Mucosa of descending colon (tissue), 3 donors: Measurements from ENCODE around the gene THPO. TPM values are rescaled to one million over a fixed set of nuclear protein-coding genes. Genes with fewer than 3 reads are reported as not detected.

Experiments
- ATAC-seq: fragments of 200-7000 bp; cut with Tn5 transposase; one replicate; pipeline ENCODE4 v1.9.1; 2020; ENCODE audit warnings: mild to moderate bottlenecking, moderate library complexity
- DNase-seq, 3 donors: peaks; one replicate each; pipeline ENCODE4 v3.0.0-alpha.2; 2020
- H3K36me3 ChIP-seq: fragments of 200-600 bp; one replicate; pipeline ENCODE4 v1.8.0; 2021; ENCODE audit warnings: low read depth, mild to moderate bottlenecking
- H3K4me1 ChIP-seq: fragments of 200-600 bp; one replicate; pipeline ENCODE4 v1.8.0; 2021; ENCODE audit warnings: low read depth, mild to moderate bottlenecking
- H3K4me3 ChIP-seq: fragments of 200-600 bp; one replicate; pipeline ENCODE4 v1.8.0; 2021; ENCODE audit warnings: mild to moderate bottlenecking
- H3K9me3 ChIP-seq: fragments of 200-600 bp; one replicate; pipeline ENCODE4 v1.8.0; 2021; ENCODE audit warnings: mild to moderate bottlenecking
- intact Hi-C, 2 donors: fragments of 100-400 bp; cut with DNase I in 1 of 2; cut with micrococcal nuclease in 1 of 2; formaldehyde crosslinking; loops; one replicate each; pipeline versions ENCODE4 v1.11.0 to v1.11.1; 2022; cut with DNase I, micrococcal nuclease
- total RNA-seq, 3 donors: library from RNA; stranded (reverse); fragmentation: NEBNext Ultra II Directional in 2 of 3; extraction: Animal tissue kit (Norgen Biotek cat#: 25700) in 2 of 3; gene quantifications; one replicate each; pipeline versions ENCODE4 v1.2.1 to v1.2.4, GENCODE V29; 2021 to 2023
- TF ChIP-seq, protein P1 (sequence below): fragments of 200-600 bp; IDR thresholded peaks from one replicate; pipeline ENCODE4 v1.8.0; 2022; ENCODE audit warnings: antibody characterized with exemption, mild to moderate bottlenecking
- donor health status: DM: no; HTN: no; CAD: no; lungs with moderate emphysema.
- donor health status: DM: no; HTN: no; CAD: no.
- donor health status: DM: no; HTN: yes; CAD: no.

THPO gene
- total RNA-seq, 3 donors from 2014 or later: 0.14 to 0.63 TPM; not detected in 1

GRCh38 chr3:184384342-184384741 lies 6.3 kb upstream of the THPO start:
- H3K4me3 ChIP-seq: no peak overlapping the region
- no peaks in the 10 kb centered on the region for H3K36me3 ChIP-seq
- H3K4me1 ChIP-seq: peaks cover 4% of the 10 kb centered on the region
- ATAC-seq: no peak
- H3K9me3 ChIP-seq: no peaks in the 10 kb centered on the region
- no peak for DNase-seq
- intact Hi-C loops: no loop called here
- TF ChIP-seq, protein P1, sequence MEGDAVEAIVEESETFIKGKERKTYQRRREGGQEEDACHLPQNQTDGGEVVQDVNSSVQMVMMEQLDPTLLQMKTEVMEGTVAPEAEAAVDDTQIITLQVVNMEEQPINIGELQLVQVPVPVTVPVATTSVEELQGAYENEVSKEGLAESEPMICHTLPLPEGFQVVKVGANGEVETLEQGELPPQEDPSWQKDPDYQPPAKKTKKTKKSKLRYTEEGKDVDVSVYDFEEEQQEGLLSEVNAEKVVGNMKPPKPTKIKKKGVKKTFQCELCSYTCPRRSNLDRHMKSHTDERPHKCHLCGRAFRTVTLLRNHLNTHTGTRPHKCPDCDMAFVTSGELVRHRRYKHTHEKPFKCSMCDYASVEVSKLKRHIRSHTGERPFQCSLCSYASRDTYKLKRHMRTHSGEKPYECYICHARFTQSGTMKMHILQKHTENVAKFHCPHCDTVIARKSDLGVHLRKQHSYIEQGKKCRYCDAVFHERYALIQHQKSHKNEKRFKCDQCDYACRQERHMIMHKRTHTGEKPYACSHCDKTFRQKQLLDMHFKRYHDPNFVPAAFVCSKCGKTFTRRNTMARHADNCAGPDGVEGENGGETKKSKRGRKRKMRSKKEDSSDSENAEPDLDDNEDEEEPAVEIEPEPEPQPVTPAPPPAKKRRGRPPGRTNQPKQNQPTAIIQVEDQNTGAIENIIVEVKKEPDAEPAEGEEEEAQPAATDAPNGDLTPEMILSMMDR: no peak

- intact Hi-C loops: no loop called here
- TF ChIP-seq, protein P1: no peak
These were observed 5.2 kb upstream of the THPO start for GRCh38 chr3:184383033-184383740.

DNA sequence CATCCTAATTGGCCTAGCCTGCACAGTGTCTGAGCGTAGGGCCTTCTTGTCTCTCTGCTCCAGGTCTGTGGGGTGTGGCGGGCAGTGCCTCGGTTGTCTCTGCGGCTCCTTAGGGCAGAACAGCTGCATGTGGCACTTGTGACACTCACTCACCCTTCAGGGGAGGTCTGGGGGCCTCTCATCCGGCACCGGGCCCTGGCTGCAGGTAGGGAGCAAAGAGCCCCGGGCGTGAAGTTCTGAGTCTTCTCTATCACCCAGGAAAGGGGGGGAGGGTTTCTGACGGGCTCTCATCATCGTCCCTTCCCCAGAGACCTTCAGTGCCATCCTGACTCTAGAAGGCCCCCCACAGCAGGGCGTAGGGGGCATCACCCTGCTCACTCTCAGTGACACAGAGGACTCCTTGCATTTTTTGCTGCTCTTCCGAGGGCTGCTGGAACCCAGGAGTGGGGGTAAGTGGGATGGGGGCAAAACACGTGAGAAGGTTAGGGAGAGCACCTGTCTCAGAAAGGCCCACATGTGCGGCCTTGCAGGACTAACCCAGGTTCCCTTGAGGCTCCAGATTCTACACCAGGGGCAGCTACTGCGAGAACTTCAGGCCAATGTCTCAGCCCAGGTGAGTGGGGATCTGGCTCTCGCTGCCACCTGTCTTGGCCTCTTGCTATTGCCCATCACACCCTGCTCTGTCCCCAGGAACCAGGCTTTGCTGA lies 4.5 kb upstream of the THPO start:
- Histone ChIP-seq H3K4me1 (peaks cover 4% of the 10 kb centered on the region), H3K9me3 (no peaks in the 10 kb centered on the region), H3K4me3 (no peak overlapping the region), H3K36me3 (no peaks in the 10 kb centered on the region)
- TF ChIP-seq, protein P1: no peak
- DNase-seq: no peak
- no peak for ATAC-seq
- intact Hi-C loops: no loop called here

More at GRCh38 chr3:184383033-184383740, 5.2 kb upstream of the THPO start:
- Histone ChIP-seq H3K4me1 (peaks cover 4% of the 10 kb centered on the region), H3K4me3 (no peak overlapping the region), H3K9me3 (no peaks in the 10 kb centered on the region), H3K36me3 (no peaks in the 10 kb centered on the region)
- no peak for DNase-seq
- ATAC-seq: no peak

DNA sequence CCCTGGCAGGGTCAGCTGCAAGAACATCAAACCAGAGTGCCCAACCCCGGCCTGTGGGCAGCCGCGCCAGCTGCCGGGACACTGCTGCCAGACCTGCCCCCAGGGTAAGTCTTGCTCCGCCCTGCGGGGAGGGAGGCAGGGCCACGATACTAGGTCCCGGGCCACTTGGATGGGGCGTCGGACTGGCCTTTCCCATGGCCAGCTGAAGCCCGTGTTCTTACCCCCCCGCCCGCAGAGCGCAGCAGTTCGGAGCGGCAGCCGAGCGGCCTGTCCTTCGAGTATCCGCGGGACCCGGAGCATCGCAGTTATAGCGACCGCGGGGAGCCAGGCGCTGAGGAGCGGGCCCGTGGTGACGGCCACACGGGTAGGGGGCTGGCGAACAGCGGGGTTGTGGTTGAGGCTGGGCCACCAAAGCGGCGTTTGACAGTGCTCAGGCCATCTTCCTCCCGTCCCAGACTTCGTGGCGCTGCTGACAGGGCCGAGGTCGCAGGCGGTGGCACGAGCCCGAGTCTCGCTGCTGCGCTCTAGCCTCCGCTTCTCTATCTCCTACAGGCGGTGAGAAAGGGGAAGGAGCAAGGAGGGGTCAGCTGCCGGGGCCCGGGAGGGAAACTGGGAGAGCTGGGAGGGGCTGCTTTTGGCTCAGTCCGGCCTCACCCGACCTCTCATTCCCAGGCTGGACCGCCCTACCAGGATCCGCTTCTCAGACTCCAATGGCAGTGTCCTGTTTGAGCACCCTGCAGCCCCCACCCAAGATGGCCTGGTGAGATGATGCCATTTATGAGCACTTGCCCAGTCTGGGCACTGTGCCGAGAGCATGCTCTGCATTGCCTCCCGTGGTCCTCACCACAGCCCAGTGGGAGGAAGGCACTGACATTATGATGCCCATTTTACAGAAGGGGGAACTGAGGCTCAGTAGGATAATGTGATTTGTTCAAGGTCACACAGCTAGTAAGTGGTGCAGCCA lies 3.5 kb upstream of the THPO start:
- H3K4me3 ChIP-seq: no peak overlapping the region
- TF ChIP-seq, protein P1: no peak
- no peaks in the 10 kb centered on the region for H3K36me3 ChIP-seq
- H3K4me1 ChIP-seq: peaks cover 4% of the 10 kb centered on the region
- DNase-seq: no peak
- intact Hi-C loops: no loop called here
- H3K9me3 ChIP-seq: no peaks in the 10 kb centered on the region
- ATAC-seq: peak; percentile 32

DNA sequence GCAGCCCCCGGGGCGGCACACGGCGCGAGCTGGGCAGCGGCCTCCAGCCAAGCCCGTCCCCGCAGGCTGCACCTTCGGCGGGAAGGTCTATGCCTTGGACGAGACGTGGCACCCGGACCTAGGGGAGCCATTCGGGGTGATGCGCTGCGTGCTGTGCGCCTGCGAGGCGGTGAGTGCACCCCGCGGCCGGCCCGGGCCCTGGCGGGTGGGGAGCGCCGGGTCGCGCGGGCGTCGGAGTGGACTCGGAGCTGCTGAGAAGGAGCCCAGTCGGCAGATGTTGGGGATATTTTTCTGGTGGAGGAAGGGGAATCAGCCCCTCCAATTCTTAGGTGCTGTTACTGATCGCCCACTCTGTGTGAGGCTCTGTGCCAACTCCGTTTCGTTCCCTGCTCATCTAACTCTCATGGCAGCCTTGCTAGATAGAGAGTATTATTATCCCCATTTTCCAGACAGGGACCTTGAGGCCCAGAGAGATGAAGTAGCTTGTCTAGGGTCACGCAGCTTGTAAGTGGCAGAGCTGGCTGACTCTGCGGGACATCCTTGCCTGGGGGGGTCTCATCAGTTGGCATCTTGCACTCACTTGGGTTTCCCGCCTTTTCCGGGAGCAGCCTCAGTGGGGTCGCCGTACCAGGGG lies 2.7 kb upstream of the THPO start:
- TF ChIP-seq, protein P1: no peak
- Histone ChIP-seq H3K4me3 (no peak overlapping the region), H3K4me1 (peaks cover 4% of the 10 kb centered on the region), H3K9me3 (no peaks in the 10 kb centered on the region), H3K36me3 (no peaks in the 10 kb centered on the region)
- ATAC-seq: no peak
- no peak for DNase-seq
- intact Hi-C loops: no loop called here
